Measurements from ENCODE around the gene DPP10.

GRCh38 chr2:115460008-115460407, 1017.6 kb downstream of the DPP10 start:
- no peak for TF ChIP-seq ZNF580 (tag by site-specific recombination; IDR thresholded peaks at IDR 0.05)
- no peak for TF ChIP-seq CTCF (tag by site-specific recombination; IDR thresholded peaks at IDR 0.05)
- no peak for TF ChIP-seq ZXDB (tag by site-specific recombination; IDR thresholded peaks at IDR 0.05)
- TF ChIP-seq ZNF704 (tag by site-specific recombination; IDR thresholded peaks at IDR 0.05), result no peak
- TF ChIP-seq SP2 (tag by site-specific recombination; IDR thresholded peaks at IDR 0.05), result no peak
- no peak for TF ChIP-seq ZNF449 (tag by site-specific recombination; IDR thresholded peaks at IDR 0.05)
- TF ChIP-seq ZBTB11 (tag by site-specific recombination; conservative IDR thresholded peaks at IDR 0.05; ENCODE audit: low read depth), result no peak
- no peak for TF ChIP-seq BCL11A (tag by site-specific recombination; IDR thresholded peaks at IDR 0.05; ENCODE audit: low read depth)
- no peak for TF ChIP-seq ZNF121 (tag by site-specific recombination; IDR thresholded peaks at IDR 0.05)
- no peak for TF ChIP-seq ZNF549 (tag by site-specific recombination; IDR thresholded peaks at IDR 0.05)
